HG03280 (cell line): ENCODE measurements around the gene DMRT1.

ENCODE experiments used
- ATAC-seq: cut with Tn5 transposase; IDR thresholded peaks from one replicate; pipeline ENCODE4 v1.9.1; 2021; ENCODE audit warnings: mild to moderate bottlenecking, moderate library complexity; ENCODE audit not compliant: unreplicated experiment

Gene DMRT1

DNA sequence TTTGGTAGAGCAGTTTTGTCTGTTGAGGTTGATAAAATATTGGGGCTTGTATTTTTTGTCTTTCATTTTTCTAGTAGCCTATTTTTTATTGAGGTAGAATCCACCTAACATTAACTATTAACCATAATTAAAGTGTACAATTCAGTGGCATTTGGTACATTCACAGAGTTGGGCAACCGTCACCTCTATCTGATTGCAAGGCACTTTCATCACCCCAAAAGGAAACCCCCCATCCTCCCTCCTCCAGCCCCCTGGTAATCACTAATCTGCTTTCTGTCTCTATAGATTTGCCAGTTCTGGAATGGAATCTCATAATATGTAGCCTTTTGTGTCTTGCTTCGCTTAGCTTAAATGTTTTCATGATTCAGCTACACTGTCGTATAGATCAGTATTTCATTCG lies 79.4 kb downstream of the DMRT1 start:
- ATAC-seq, result no peak

DNA sequence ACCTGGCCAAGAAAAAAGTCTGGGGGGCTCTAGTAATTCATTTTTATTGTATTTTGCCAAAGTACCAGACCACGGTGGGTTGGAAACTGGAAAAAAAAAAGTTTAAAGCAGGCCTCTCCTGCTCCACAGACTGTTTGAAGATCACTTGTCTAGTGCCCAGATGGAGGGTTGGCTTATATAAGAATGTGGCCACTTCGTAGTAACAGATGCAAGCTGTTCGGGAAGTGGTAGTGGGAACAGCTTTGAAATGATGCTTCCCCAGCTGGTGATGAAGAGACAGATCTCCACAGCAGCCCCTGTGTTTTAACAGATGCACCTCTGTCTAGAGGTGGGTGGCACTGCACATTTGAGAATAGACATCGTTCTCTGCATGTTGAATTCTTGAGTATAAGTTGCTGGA lies 80.7 kb downstream of the DMRT1 start:
- ATAC-seq, result no peak

DNA sequence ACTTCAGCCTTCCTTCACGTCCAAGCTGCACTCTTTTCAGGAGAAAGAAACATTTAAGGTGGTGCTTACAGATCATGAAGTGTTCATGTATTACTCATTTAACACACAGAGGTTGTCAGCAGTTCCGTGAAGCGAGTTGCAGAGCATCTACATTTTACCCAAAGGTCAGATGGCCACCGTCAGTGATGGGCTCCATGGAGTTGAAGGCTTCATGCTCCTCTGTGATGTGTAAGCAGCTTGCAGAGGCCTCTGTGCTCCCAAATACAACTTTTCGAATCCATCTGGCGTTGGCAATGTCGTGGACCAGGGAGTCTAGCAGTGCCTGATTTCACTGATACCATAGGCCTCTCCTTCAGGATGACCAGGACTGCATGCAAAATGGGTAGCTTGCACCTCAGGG lies 81.2 kb downstream of the DMRT1 start:
- ATAC-seq, result no peak

DNA sequence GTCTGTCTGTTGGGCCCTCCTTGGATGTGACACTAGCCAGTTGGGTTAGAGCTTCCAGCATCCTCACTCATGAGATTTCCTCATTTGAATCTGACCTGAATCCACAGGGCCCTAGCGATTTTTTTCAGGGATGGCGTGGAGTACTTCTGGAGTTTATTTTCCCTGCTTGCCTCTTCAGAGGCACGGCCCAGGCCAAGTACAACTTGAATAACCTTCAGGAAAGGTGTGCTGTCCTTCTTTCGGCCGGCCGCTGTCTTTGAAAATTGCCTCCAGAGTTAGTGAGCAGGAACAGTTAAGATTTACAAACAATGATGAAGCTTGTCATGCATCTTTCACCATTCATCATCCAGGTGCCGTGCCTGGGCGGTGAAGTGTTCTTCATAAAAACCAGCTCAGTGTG lies 85.5 kb downstream of the DMRT1 start:
- ATAC-seq, result no peak

DNA sequence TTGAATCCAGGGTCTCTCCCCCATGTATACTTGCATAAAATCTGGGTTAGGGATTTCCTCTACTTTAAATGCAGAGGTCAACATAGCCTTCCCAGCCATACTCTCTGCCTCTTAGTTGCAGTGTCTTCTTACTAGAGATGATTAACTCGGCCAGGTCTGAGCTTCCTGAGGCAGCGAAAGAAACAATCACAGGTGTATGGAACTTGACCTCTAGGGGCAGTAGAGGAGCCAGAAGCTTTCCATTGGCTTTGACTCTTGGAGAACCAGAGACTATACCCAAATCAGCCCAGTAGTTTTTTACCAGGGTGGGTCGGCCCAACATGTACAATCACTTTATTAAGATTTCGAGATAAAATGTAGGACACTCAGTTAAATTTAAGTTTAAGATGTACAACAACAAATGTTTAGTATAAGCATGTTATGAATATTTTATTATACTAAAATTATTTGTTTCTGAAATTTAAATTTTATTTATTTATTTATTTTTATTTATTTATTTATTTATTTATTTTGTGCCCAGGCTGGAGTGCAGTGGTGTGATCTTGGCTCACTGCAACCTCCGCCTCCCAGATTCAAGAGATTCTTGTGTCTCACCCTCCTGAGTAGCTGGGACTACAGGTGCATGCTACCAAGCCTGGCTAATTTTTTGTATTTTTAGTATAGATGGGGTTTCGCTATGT lies 87.0 kb downstream of the DMRT1 start:
- ATAC-seq, result no peak

DNA sequence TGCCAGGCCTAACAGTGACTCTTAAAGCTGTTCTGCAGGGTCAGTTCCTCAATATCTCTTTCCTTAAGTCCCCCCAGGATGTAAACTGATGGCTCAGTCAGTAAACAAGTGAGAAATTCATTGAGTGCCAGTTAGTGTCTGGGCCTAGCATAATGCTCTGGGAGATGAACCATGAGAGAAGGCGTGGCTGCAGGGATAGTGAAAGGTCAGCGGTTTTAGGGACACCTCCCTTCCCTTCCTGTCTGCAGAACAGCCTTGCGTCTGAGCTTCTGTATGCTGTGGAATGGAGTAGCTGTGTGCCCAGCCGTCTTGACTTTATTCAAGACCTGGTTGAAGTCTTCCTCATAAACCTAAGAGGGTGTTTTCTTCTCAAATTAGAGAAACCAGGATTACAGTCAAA lies 88.2 kb downstream of the DMRT1 start:
- no peak for ATAC-seq

DNA sequence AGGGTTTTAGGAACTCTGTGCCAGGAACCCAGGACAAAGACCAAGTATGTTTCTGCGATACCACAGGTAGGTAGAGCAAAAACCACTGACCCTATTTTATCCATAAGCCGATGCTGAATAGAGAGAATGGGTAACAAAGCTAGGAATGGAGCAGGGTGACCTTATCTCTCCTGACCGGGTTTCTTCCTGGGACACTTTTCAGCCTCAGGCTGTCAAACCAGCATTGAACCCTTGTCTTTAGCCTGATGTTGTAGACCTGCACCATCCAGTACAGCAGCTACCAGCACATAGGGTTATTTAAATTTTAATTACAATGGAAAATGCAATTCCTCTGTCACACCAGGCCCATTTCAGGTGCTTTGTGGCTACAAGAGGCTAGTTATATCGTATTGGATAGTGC lies 91.9 kb downstream of the DMRT1 start:
- no peak for ATAC-seq

DNA sequence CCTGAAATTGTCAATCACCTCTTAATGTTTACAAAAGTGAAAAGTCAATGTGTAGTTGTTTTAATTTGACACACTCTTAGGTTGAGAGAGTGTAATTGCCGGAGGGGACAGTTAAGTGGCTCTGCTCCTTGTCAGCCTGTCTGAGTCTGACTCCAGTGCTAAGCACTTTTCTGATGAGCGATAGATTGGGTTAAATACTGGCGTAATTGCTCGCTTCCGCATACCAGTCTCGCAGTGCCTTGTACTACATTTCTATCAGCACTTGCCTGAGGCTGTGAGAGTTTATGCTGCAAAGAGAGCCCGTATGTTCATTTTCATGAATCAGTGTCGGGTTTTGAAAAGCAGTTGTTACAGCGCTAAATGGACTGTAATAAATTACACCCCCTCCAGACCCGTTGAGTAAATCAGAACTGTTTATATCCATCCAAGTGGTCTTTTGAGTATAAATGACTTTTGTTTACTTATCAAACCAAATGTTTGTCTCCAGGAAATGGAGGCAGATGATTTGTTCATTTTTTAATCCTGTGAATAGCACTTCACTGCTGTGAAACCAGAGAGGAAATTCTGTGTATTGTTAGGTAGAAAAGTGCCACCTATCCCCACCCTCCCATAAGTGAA lies 94.0 kb downstream of the DMRT1 start:
- no peak for ATAC-seq

DNA sequence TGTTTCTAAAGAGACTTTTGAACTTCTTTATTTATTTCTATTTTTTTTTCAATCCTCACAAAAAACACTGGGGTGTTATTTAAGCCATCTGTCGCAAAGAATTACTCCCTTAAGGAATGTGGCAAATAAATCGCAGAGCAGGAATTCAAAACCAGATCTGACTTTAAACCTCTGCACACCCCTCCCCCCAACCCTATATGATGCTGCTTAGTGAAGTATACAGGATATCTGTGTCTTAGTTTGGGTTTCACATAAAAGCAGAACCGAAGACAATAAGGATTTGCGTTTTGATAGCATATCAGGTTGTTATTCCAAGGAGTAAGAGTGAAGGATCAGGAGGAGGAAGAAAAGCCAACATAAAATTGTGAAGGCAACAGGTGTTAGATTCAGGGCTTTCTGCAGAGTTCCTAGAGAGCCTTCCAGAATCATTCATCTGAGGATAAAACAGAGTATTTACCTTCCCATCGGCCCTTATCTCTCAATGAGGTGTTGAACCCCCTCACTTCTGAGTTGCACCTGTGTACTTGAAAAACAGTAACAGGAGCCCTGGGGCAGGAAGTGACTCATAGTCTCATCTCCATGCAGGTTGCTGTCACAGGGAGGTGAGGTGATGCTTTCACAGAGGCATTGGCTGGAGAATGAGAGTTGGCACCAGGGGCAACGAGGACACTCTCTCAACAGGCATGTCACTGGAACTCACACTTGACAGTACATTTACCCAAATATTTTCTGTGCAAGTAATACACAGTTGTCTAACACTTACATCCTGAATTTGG lies 101.5 kb downstream of the DMRT1 start:
- no peak for ATAC-seq

DNA sequence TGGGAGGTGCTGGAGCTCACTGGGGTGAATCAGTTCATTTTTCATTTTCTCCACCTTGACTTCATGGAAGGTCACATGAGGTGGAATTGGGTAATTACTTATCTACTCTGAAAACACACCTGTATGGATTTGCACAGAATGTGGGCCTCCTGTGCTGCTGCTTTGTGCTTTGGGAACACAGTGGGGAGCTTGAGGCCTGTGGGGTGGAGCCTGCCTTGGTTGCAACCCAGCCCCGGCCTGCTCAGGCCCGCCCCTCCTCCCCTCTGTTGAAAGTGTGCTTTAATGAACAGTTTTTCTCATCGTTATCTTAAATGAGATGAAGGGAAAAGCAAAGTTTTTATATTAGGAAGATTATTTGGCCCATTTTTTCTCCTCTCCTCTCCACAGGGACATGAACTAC lies 106.5 kb downstream of the DMRT1 start:
- ATAC-seq, result no peak

DNA sequence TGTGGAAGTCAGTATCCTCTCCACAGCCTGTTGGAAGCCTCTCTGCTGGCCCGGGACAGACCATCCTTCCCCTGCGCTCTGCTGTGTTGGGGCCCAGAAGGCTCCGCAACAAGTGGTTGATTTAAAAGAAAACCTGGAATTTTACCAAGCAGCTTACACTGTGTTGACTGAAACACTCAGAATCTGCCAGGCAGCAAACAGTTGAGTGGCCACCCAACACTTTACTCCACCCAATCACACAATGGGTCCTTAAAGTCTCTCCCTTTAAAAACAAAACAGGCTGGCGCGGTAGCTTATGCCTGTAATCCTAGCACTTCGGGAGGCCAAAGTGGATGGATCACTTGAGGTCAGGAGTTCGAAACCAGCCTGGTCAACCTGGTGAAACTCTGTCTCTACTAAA lies 107.0 kb downstream of the DMRT1 start:
- ATAC-seq, result no peak

DNA sequence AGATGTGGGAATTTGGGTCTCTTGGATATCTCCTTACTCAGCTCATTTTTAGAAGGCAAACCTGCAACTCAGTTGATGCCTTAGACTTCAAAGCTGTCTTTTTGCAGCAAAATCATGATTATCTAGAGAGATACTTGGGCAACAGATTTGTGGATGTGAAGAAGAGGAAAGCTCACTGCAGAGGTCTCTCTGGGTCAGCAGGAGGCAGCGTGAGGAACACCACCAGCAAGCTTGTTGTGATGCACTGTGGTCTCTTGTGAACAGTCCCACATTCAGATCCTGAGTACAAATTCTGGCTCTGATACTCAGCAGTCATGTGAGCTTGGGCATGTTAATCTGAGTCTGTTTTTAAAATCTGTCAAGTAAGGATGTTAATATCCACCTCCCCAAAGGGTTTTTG lies 108.6 kb downstream of the DMRT1 start:
- ATAC-seq, result no peak

DNA sequence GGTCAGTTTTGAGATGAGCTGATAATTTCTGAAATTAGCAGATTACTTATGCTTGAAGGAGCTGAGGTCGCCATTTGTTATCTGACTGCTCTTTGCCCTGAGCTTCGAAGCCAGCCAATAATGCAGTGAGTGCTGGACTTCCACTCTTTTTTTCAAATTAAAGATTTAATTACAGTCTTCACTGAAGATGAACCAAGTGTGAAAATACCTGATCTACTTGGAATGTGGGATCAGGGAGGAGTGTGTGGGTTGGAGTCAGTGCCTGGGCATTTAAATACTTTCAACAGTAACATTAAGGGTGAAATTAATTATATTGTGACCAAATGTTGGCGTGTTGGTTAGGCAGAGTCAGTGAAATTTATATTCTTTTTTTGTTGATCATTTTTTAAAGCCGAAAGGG lies 111.0 kb downstream of the DMRT1 start:
- no peak for ATAC-seq

DNA sequence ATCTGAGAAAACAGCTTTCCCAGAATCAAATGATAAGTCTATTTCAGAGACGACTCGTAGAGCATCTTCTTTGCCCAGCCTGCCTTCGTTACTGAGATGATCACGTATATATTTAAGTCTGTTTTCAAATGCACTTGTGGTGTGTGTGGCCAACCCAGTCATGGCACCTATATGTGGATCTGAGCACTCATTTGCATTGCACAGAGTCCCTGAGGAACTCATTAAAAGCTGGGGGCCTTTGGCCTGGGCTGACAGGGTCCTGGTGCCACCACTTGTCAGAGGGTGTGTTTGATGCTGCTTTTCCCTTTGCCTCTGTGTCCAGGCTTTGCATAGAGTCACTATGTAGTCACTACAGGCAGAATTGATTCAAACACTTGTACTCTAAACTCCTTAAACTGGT lies 117.6 kb downstream of the DMRT1 start:
- no peak for ATAC-seq

DNA sequence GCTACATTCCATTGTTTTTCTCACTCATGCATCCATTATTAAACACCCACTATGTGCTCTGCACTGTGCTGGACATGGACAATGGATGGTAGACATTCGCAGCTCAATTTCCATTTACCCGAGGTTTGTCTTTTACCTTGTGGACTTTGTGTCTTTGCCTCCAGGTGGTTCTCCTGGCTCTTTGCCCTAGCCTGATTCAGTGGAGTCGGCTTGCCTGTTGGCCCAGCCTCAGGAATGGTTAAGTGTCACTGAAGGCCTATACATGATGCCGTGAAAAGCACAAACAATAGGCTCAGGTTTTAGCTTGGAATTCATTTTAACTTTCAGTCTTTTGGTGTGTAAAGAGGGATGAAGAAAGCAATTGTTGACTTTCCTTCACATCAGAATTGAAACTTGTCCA lies 118.4 kb downstream of the DMRT1 start:
- ATAC-seq, result no peak

DNA sequence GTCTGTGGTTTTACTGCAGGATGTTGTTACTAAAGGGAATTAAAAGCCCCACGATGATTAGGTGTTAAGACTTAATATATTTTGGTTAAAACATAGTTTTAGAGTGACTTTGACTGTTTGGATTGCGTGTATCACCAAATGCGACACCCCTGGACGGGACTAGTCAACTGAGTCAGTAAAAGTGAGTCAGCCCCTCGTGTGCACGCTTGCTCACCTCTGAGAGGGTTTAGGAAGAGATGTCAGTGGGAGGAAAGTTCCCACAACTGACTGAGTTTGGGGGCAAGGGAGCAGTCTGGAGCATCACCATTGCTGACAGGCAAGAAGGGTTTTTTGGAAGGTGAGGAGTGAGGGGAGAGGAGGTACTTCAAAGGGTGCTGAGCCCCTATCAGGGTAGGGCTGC lies 120.5 kb downstream of the DMRT1 start:
- no peak for ATAC-seq

DNA sequence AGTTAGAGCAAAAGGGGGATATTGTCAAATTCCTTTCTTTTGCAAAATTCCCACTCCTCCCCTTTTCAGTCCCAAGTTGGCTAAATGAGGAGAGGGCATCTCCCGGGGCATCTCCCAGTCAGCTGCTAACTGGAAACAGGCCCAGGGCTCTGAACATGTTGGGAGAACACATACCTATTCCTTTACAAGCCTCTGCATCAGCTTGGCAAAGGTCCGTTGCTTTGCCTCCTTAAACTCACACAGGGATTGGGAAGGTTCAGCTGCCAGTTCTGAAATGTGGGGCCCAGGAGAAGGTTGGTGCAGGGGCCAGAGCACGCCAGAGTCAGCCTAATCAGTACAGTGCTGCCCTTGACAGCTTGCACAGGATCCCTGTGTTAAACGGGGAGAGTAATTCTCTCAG lies 124.0 kb downstream of the DMRT1 start:
- ATAC-seq, result no peak

DNA sequence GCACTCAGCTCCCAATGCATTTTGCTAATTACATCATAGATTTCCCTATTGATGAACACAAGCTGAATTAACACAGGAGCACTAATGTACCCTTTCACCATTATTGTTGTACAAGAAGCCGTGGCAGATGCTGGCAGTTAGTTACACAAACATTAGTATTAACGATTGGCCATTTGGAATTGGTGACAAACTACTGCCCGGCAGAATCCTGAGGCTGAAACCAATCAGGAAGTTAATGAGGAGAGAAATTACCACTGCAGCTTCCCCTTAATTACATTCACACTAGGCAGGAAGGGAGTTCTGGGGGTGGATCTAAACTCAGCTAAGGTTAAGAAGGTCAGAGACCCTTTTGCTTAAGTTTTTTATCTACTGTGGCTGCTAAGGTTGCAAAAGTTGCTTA lies 125.4 kb downstream of the DMRT1 start:
- ATAC-seq, result no peak

DNA sequence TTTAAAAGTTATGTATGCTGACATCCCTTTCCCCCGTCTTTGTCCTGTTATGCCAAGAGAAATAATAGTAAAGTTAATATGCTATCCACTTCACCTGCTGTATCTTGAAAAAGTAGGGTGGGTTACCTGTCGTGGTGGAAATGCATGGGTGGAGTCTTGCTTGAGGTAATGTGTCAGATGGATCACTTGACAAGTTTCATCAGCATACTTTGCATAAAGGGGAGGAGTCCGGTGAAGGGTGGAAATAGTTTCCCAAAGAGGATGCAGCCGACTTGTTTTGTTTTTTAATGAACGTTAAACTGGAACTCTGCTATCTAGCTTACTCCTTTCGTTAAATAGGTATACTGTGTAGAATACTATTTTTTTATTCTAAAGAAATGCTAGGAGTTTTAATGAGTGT lies 125.9 kb downstream of the DMRT1 start:
- ATAC-seq, result no peak

DNA sequence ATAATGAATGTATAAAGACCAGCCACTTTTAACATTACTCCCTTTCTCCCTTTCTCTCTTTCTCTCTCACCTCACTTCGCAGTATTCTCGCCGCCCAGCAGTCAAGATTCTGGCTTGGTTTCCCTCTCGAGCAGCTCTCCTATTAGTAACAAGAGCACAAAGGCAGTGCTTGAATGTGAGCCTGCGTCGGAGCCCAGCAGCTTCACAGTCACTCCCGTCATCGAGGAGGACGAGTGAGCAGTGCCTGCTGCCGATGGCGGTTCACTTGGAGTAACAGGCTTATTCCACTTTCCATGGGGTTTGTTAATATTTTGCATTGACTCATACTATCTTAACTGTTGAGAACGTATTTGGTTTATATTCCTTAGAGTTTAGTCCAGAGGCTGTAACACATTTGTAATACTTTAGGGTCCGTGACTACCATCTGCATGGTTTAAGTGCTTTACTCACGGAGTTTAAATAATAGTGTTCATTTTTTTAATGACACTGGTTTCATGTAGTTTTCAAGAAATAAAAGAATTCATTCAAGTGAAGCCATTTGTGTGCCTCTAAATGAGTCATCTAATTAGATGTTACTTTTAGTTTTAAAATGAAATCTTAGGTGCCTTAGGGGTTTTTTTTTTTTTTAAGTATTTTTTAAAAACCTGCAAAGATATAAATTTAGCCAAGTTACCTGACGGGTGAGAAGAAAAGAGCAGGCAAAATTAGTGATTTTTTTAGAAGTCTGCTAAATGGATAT lies 126.6 kb downstream of the DMRT1 start:
- ATAC-seq, result no peak

DNA sequence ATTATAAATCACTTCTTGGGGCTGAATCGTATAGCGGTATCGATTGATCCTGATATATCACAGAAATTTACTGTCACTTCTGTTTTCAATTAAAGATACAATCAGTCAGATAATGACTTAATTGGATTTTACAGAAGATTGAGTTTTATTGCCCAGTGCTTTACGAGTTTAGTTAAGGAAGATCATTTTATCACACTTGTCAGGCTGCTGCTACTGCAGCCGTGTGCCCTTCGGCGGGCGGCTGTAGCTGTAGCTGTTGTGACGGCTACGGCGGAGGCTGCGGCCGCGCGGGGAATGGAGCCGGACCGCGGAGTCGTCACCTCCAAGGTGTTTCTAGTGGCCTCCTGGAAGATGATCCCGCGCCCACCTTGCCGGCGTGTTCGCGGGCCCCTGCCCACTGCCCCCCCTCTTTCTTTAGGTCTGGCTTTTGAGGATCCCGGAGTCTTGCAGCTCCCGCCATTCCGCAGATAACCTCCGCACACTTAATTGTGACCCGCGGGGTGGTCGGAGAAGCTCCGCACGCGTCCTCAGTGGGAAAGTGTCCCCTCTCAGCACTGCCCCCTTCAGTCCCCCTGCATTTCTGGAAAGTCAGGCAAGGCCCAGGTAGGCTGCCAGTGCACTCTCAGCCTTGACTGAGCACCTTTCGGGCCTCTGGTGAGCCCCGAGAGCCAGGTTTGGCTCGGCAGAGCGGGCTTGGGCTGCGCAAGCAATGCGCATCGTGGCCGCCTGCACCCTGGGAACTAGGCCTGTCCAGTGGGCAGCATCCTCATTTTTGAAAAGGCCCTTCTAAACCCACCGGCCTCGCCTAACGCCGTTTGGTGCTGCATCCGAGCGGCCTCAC lies 128.0 kb downstream of the DMRT1 start:
- ATAC-seq, result no peak
